Measurements from ENCODE around the gene ZCCHC14. TPM values are rescaled to one million over a fixed set of nuclear protein-coding genes. Genes with fewer than 3 reads are reported as not detected.

The ZCCHC14 gene
- total and polyA plus RNA-seq, 10 of the 15 experiments (the other 5 are each of a cell fraction or from before 2014, with no cell fraction given) = 0.02 to 0.26 (median 0.05) TPM; not detected in 3

DNA sequence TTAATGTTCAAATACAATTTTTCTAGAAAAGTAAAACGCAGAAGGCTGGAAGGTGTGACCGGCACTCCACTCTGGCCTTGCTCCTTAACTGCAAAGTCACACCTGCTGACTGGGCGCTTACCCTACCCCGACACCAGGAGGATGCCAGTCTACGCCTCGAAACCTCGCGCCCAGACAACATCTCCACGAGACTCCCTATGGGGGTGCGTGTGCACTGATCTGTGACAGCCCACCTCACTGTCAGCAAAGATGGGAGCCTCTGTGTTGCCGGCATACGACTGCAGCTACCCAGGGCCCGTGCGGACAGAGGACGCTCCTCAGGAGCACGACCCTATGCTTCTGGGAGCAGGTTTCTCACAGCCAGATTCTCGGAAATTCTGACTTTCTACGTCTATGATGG is 74.6 kb downstream of the ZCCHC14 start (continued):
- TF ChIP-seq SMARCA5 (IDR thresholded peaks at IDR 0.05) = no peak
- TF ChIP-seq MEF2B (IDR thresholded peaks at IDR 0.05; ENCODE audit: partially characterized antibody, poor library complexity, severe bottlenecking) = no peak
- TF ChIP-seq HDAC2 (IDR thresholded peaks at IDR 0.05) = no peak
- no peak for TF ChIP-seq ZSCAN29 (IDR thresholded peaks at IDR 0.05)
- TF ChIP-seq, protein P1, sequence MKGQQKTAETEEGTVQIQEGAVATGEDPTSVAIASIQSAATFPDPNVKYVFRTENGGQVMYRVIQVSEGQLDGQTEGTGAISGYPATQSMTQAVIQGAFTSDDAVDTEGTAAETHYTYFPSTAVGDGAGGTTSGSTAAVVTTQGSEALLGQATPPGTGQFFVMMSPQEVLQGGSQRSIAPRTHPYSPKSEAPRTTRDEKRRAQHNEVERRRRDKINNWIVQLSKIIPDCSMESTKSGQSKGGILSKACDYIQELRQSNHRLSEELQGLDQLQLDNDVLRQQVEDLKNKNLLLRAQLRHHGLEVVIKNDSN (IDR thresholded peaks at IDR 0.05; ENCODE audit: borderline replicate concordance, extremely low read length, insufficient read depth, low read depth, low read length) = no peak
- TF ChIP-seq ZNF207 (IDR thresholded peaks at IDR 0.05; ENCODE audit: borderline replicate concordance) = no peak
- no peak for TF ChIP-seq NFIC (IDR thresholded peaks at IDR 0.05; ENCODE audit: low read depth, low read length)

DNA sequence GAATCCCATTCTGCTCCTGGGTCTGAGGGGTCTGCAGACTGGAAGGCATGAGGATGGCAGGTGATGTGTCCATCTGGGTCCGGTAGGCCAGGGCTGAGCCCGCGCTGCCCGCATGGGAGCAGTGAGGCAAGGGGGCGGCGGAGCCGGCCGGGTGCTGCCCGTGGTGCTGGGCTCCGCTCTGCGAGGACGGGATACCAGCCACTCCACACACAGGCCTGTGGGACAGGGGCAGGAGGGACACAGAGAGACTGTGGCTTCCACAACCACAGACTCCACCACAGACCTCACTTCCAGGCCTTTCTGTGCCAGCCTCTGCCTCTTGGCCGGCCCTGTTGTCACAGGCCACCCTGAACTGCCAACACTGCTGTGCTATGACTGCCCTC is 75.3 kb downstream of the ZCCHC14 start:
- peaks cover 0 to 2% of the 10 kb centered on the region in 2 experiments; a peak in 1 of 4 replicates for H3K27me3 ChIP-seq (replicated peaks in 1 of 2; ENCODE audit: control insufficient read depth in 2 of 2, insufficient read depth in 2 of 2, low read length in 1 of 2)
- no peaks in the 10 kb centered on the region for H3K36me3 ChIP-seq (ENCODE audit: control insufficient read depth in 2 of 2, insufficient read depth in 2 of 2, low read length in 1 of 2)
- in situ Hi-C loops (cut with MboI) = no loop called here
- FAIRE-seq (no peak), DNase-seq (ENCODE audit: low read depth, low spot score) (no peak), ATAC-seq (no peak)
- RAD21 ChIA-PET (ENCODE audit: unreplicated experiment) = interaction anchor here (1.2 kb wide), 1 partner anchor 352 kb away, joined by 3 read pairs; no protein-coding TSS in a partner anchor
- no peak overlapping the region for H3K9ac ChIP-seq (ENCODE audit: control insufficient read depth, insufficient read depth, low read length)
- H3K4me2 ChIP-seq (ENCODE audit: control insufficient read depth, insufficient read depth) = no peak overlapping the region
- H2AFZ ChIP-seq (ENCODE audit: control insufficient read depth, low read depth, low read length) = no peak overlapping the region
- intact Hi-C loops (cut with micrococcal nuclease; ENCODE audit: unreplicated experiment) = loop anchor here (5.0 kb wide), 1 partner anchor 220 kb away; no protein-coding TSS in a partner anchor
- no peaks in the 10 kb centered on the region; the same call in 2 of the 3 replicates for H3K9me3 ChIP-seq (replicated peaks; ENCODE audit: control insufficient read depth, insufficient read depth, low read length)
- H4K20me1 ChIP-seq (ENCODE audit: control insufficient read depth, insufficient read depth) = no peaks in the 10 kb centered on the region; the same call in 1 of the 2 replicates
- no peaks in the 10 kb centered on the region for H3K4me1 ChIP-seq (ENCODE audit: control insufficient read depth, insufficient read depth, low read length)
- TF ChIP-seq TBL1XR1 (IDR thresholded peaks at IDR 0.05; ENCODE audit: low read depth, low read length) (no peak), POU2F2 (IDR thresholded peaks at IDR 0.05; ENCODE audit: borderline replicate concordance, low read depth, low read length) (no peak), PAX5 (IDR thresholded peaks at IDR 0.05; ENCODE audit: borderline replicate concordance, low read depth, low read length) (no peak), GABPA (IDR thresholded peaks at IDR 0.05; ENCODE audit: low read depth) (no peak), CBX3 (IDR thresholded peaks at IDR 0.05; ENCODE audit: borderline replicate concordance, low read depth) (no peak), CHD2 (IDR thresholded peaks at IDR 0.05; ENCODE audit: borderline replicate concordance, low read depth, low read length) (no peak), RFX5 (IDR thresholded peaks at IDR 0.05; ENCODE audit: low read depth, low read length) (no peak), SREBF1 (IDR thresholded peaks at IDR 0.05; ENCODE audit: low read length) (no peak)
- TF ChIP-seq, protein P2, sequence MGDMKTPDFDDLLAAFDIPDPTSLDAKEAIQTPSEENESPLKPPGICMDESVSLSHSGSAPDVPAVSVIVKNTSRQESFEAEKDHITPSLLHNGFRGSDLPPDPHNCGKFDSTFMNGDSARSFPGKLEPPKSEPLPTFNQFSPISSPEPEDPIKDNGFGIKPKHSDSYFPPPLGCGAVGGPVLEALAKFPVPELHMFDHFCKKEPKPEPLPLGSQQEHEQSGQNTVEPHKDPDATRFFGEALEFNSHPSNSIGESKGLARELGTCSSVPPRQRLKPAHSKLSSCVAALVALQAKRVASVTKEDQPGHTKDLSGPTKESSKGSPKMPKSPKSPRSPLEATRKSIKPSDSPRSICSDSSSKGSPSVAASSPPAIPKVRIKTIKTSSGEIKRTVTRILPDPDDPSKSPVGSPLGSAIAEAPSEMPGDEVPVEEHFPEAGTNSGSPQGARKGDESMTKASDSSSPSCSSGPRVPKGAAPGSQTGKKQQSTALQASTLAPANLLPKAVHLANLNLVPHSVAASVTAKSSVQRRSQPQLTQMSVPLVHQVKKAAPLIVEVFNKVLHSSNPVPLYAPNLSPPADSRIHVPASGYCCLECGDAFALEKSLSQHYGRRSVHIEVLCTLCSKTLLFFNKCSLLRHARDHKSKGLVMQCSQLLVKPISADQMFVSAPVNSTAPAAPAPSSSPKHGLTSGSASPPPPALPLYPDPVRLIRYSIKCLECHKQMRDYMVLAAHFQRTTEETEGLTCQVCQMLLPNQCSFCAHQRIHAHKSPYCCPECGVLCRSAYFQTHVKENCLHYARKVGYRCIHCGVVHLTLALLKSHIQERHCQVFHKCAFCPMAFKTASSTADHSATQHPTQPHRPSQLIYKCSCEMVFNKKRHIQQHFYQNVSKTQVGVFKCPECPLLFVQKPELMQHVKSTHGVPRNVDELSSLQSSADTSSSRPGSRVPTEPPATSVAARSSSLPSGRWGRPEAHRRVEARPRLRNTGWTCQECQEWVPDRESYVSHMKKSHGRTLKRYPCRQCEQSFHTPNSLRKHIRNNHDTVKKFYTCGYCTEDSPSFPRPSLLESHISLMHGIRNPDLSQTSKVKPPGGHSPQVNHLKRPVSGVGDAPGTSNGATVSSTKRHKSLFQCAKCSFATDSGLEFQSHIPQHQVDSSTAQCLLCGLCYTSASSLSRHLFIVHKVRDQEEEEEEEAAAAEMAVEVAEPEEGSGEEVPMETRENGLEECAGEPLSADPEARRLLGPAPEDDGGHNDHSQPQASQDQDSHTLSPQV (IDR thresholded peaks at IDR 0.05) = no peak
- TF ChIP-seq, protein P3, sequence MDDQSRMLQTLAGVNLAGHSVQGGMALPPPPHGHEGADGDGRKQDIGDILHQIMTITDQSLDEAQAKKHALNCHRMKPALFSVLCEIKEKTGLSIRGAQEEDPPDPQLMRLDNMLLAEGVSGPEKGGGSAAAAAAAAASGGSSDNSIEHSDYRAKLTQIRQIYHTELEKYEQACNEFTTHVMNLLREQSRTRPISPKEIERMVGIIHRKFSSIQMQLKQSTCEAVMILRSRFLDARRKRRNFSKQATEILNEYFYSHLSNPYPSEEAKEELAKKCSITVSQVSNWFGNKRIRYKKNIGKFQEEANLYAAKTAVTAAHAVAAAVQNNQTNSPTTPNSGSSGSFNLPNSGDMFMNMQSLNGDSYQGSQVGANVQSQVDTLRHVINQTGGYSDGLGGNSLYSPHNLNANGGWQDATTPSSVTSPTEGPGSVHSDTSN (IDR thresholded peaks at IDR 0.05; ENCODE audit: insufficient replicate concordance, low read depth, low read length) = no peak
- TF ChIP-seq, protein P4, sequence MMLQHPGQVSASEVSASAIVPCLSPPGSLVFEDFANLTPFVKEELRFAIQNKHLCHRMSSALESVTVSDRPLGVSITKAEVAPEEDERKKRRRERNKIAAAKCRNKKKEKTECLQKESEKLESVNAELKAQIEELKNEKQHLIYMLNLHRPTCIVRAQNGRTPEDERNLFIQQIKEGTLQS (IDR thresholded peaks at IDR 0.05; ENCODE audit: borderline replicate concordance, extremely low read depth, low read depth, low read length) = no peak
- no peak overlapping the region for H3K4me3 ChIP-seq
- H3K79me2 ChIP-seq (ENCODE audit: control insufficient read depth, insufficient read depth, low read length) = no peaks in the 10 kb centered on the region
- SMC1A ChIA-PET (ENCODE audit: uncharacterized antibody, unreplicated experiment) = interaction anchor here (1.2 kb wide), 2 partner anchors 40 to 351 kb away, joined by 3 to 4 read pairs; no protein-coding TSS in a partner anchor
- POLR2A ChIA-PET = no interaction called here
- 94% methylated on average over 13 of the region's 13 CpGs for WGBS (ENCODE audit: insufficient coverage, insufficient replicate concordance, low lambda C conversion rate, missing lambda C conversion rate)
- no peak overlapping the region for H3K27ac ChIP-seq (ENCODE audit: control insufficient read depth, insufficient read depth)
- no TSS peak for BruUV-seq (replicated peaks)
- CTCF ChIA-PET = interaction anchor here (1.0 to 1.3 kb wide), 4 partner anchors 23 to 346 kb away, joined by 3 to 6 read pairs (median 4); no protein-coding TSS in a partner anchor
